ENCODE results near the gene TMEM43.
"Not testable (repeated sequence)": the region's sequence is repeated elsewhere in the genome, so short reads cannot be mapped to it uniquely, and the experiment has no call there.

The TMEM43 gene

GRCh38 chr3:14120111-14120920 is 4.5 kb upstream of the TMEM43 start:
- no peak for DNase-seq
- in situ Hi-C loops (cut with HindIII; ENCODE audit: low pct_ligation_motif_present, low pct_unique_long_range_greater_than_20kb, low sequenced_read_pairs), result no loop called here

GRCh38 chr3:14120921-14121448 is 3.9 kb upstream of the TMEM43 start:
- in situ Hi-C loops (cut with HindIII; ENCODE audit: low pct_ligation_motif_present, low pct_unique_long_range_greater_than_20kb, low sequenced_read_pairs); DNase-seq: not testable (repeated sequence)

- in situ Hi-C loops (cut with HindIII; ENCODE audit: low pct_ligation_motif_present, low pct_unique_long_range_greater_than_20kb, low sequenced_read_pairs), result no loop called here
- DNase-seq, result no peak
Measured at GRCh38 chr3:14121859-14122258, 3.0 kb upstream of the TMEM43 start.

GRCh38 chr3:14122301-14122700 is 2.6 kb upstream of the TMEM43 start:
- no peak for DNase-seq
- in situ Hi-C loops (cut with HindIII; ENCODE audit: low pct_ligation_motif_present, low pct_unique_long_range_greater_than_20kb, low sequenced_read_pairs), result no loop called here

GRCh38 chr3:14123308-14124222 is 1.3 kb upstream of the TMEM43 start:
- DNase-seq, result no peak
- in situ Hi-C loops (cut with HindIII; ENCODE audit: low pct_ligation_motif_present, low pct_unique_long_range_greater_than_20kb, low sequenced_read_pairs), result no loop called here

- in situ Hi-C loops (cut with HindIII; ENCODE audit: low pct_ligation_motif_present, low pct_unique_long_range_greater_than_20kb, low sequenced_read_pairs), result no loop called here
- peak; percentile 33 for DNase-seq
Measured at GRCh38 chr3:14124223-14124614, 633 bp upstream of the TMEM43 start.

GRCh38 chr3:14125193-14126016 is 553 bp downstream of the TMEM43 start:
- in situ Hi-C loops (cut with HindIII; ENCODE audit: low pct_ligation_motif_present, low pct_unique_long_range_greater_than_20kb, low sequenced_read_pairs), result no loop called here
- peak; percentile 91 for DNase-seq

- in situ Hi-C loops (cut with HindIII; ENCODE audit: low pct_ligation_motif_present, low pct_unique_long_range_greater_than_20kb, low sequenced_read_pairs), result no loop called here
- no peak for DNase-seq
Measured at GRCh38 chr3:14126017-14126886, 1.4 kb downstream of the TMEM43 start.

- in situ Hi-C loops (cut with HindIII; ENCODE audit: low pct_ligation_motif_present, low pct_unique_long_range_greater_than_20kb, low sequenced_read_pairs), result no loop called here
Measured at GRCh38 chr3:14126887-14127505, 2.1 kb downstream of the TMEM43 start.

GRCh38 chr3:14127516-14128161 is 2.8 kb downstream of the TMEM43 start:
- in situ Hi-C loops (cut with HindIII; ENCODE audit: low pct_ligation_motif_present, low pct_unique_long_range_greater_than_20kb, low sequenced_read_pairs), result no loop called here
- no peak for DNase-seq

More at GRCh38 chr3:14126887-14127505, 2.1 kb downstream of the TMEM43 start:
- DNase-seq, result no peak

GRCh38 chr3:14128724-14129123 is 3.9 kb downstream of the TMEM43 start:
- no peak for DNase-seq
- in situ Hi-C loops (cut with HindIII; ENCODE audit: low pct_ligation_motif_present, low pct_unique_long_range_greater_than_20kb, low sequenced_read_pairs), result no loop called here

- in situ Hi-C loops (cut with HindIII; ENCODE audit: low pct_ligation_motif_present, low pct_unique_long_range_greater_than_20kb, low sequenced_read_pairs), result no loop called here
Measured at GRCh38 chr3:14129296-14129695, 4.4 kb downstream of the TMEM43 start.

GRCh38 chr3:14130230-14130629 is 5.4 kb downstream of the TMEM43 start:
- in situ Hi-C loops (cut with HindIII; ENCODE audit: low pct_ligation_motif_present, low pct_unique_long_range_greater_than_20kb, low sequenced_read_pairs), result no loop called here

More at GRCh38 chr3:14129296-14129695, 4.4 kb downstream of the TMEM43 start:
- DNase-seq, result no peak

GRCh38 chr3:14130707-14131106 is 5.9 kb downstream of the TMEM43 start:
- in situ Hi-C loops (cut with HindIII; ENCODE audit: low pct_ligation_motif_present, low pct_unique_long_range_greater_than_20kb, low sequenced_read_pairs), result no loop called here
- no peak for DNase-seq

More at GRCh38 chr3:14130230-14130629, 5.4 kb downstream of the TMEM43 start:
- no peak for DNase-seq

GRCh38 chr3:14131134-14131533 is 6.3 kb downstream of the TMEM43 start:
- DNase-seq, result no peak
- in situ Hi-C loops (cut with HindIII; ENCODE audit: low pct_ligation_motif_present, low pct_unique_long_range_greater_than_20kb, low sequenced_read_pairs), result no loop called here

- in situ Hi-C loops (cut with HindIII; ENCODE audit: low pct_ligation_motif_present, low pct_unique_long_range_greater_than_20kb, low sequenced_read_pairs), result no loop called here
- DNase-seq, result no peak
Measured at GRCh38 chr3:14132120-14132519, 7.3 kb downstream of the TMEM43 start.

- no peak for DNase-seq
- in situ Hi-C loops (cut with HindIII; ENCODE audit: low pct_ligation_motif_present, low pct_unique_long_range_greater_than_20kb, low sequenced_read_pairs), result no loop called here
Measured at GRCh38 chr3:14132689-14133088, 7.8 kb downstream of the TMEM43 start.

All from ACHN (cell line).